HepG2 (cell line): ENCODE measurements around the gene CPLANE2. TPM values are rescaled to one million over a fixed set of nuclear protein-coding genes. Genes with fewer than 3 reads are reported as not detected.
A peak's percentile ranks its signal among the peaks of the same experiment; 100 is the strongest.

Source experiments
- DNMT3B ChIP-seq: conservative IDR thresholded peaks from 2 replicates; pipeline ENCODE4 v1.6.1; 2016; ENCODE audit warnings: missing biosample characterization, control low read depth
- ERF ChIP-seq: IDR thresholded peaks from 2 replicates; pipeline ENCODE4 v1.6.1; 2018; ENCODE audit warnings: missing biosample characterization, missing genetic modification reagents
- NBN ChIP-seq: fragments of 450-650 bp; conservative IDR thresholded peaks from 2 replicates; pipeline ENCODE4 v1.6.1; 2017
- POLR2A ChIP-seq, 2 experiments: IDR thresholded peaks; 2 replicates each; pipeline ENCODE4 v1.6.1; 2011; ENCODE audit warnings: low read depth in 2 of 2, low read length in 2 of 2, mild to moderate bottlenecking in 1 of 2, moderate library complexity in 1 of 2; ENCODE audit not compliant: insufficient read depth in 1 of 2
- RXRA ChIP-seq: sonication (generic); formaldehyde crosslinking; IDR thresholded peaks from 2 replicates; pipeline ENCODE4 v1.5.1; 2020; ENCODE audit warnings: missing genetic modification reagents
- SALL1 ChIP-seq: sonication (generic); formaldehyde crosslinking; IDR thresholded peaks from 2 replicates; pipeline ENCODE4 v1.8.0; 2022; ENCODE audit warnings: mild to moderate bottlenecking, missing genetic modification reagents
- SP5 ChIP-seq: IDR thresholded peaks from 2 replicates; pipeline ENCODE4 v1.6.1; 2016; ENCODE audit warnings: low read depth, borderline replicate concordance
- TBX2 ChIP-seq: sonication (generic); formaldehyde crosslinking; IDR thresholded peaks from 2 replicates; pipeline ENCODE4 v1.5.0; 2020; ENCODE audit warnings: missing genetic modification reagents, mild to moderate bottlenecking, borderline replicate concordance
- TFE3 ChIP-seq: IDR thresholded peaks from 2 replicates; pipeline ENCODE4 v1.6.1; 2016
- ZNF704 ChIP-seq: sonication (generic); formaldehyde crosslinking; IDR thresholded peaks from 2 replicates; pipeline ENCODE4 v1.8.1; 2023; ENCODE audit warnings: mild to moderate bottlenecking, inconsistent platforms, moderate library complexity, missing genetic modification reagents, borderline replicate concordance
- ZNF768 ChIP-seq: sonication (generic); formaldehyde crosslinking; IDR thresholded peaks from 2 replicates; pipeline ENCODE4 v1.4.0; 2020; ENCODE audit warnings: missing genetic modification reagents
- polyA plus RNA-seq, 8 experiments: library from polyadenylated mRNA; depleted of rRNA in 3 of 8; stranded (reverse) in 7 of 8; unstranded in 1 of 8; fragments of >200 nt; fragmentation: Illumina TruSeq in 4 of 8; extraction: Trizol in 4 of 8; gene quantifications; 2 replicates each; pipeline versions ENCODE4 v1.2.1 to v1.2.3, GENCODE V29; 2011 to 2016; ENCODE audit warnings: low read depth in 4 of 8, missing spikeins in 1 of 8, mixed read lengths in 1 of 8; ENCODE audit not compliant: insufficient read depth in 1 of 8
- total RNA-seq, 5 experiments: library from RNA; depleted of rRNA; stranded (reverse); fragments of >200 nt; fragmentation: Illumina TruSeq; extraction: Trizol; gene quantifications; 2 replicates each; pipeline ENCODE4 v1.2.3, GENCODE V29; 2016; ENCODE audit warnings: low read depth in 1 of 5
- TF ChIP-seq, protein P1 (sequence below): sonication (generic); formaldehyde crosslinking; IDR thresholded peaks from 2 replicates; pipeline ENCODE4 v1.4.0; 2020; ENCODE audit warnings: missing genetic modification reagents
- TF ChIP-seq, protein P2 (sequence below): sonication (generic); formaldehyde crosslinking; IDR thresholded peaks from 2 replicates; pipeline ENCODE4 v1.4.0; 2020; ENCODE audit warnings: missing genetic modification reagents, low read depth, mild to moderate bottlenecking, borderline replicate concordance
- TF ChIP-seq, protein P3 (sequence below): sonication (generic); formaldehyde crosslinking; IDR thresholded peaks from one replicate; pipeline ENCODE4 v1.5.1; 2020; ENCODE audit warnings: mild to moderate bottlenecking, missing genetic modification reagents; ENCODE audit errors: not compliant biosample characterization

The CPLANE2 gene
- total and polyA plus RNA-seq, 2 of the 13 experiments (the other 11 are each of a cell fraction or from before 2014, with no cell fraction given) = 0.29 to 1.6 TPM

- TF ChIP-seq, protein P1, sequence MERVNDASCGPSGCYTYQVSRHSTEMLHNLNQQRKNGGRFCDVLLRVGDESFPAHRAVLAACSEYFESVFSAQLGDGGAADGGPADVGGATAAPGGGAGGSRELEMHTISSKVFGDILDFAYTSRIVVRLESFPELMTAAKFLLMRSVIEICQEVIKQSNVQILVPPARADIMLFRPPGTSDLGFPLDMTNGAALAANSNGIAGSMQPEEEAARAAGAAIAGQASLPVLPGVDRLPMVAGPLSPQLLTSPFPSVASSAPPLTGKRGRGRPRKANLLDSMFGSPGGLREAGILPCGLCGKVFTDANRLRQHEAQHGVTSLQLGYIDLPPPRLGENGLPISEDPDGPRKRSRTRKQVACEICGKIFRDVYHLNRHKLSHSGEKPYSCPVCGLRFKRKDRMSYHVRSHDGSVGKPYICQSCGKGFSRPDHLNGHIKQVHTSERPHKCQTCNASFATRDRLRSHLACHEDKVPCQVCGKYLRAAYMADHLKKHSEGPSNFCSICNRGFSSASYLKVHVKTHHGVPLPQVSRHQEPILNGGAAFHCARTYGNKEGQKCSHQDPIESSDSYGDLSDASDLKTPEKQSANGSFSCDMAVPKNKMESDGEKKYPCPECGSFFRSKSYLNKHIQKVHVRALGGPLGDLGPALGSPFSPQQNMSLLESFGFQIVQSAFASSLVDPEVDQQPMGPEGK (CRISPR knock-in tag) = peak; percentile 6; the same call in 1 of the 2 replicates
- no peak for TF ChIP-seq ZNF704 (CRISPR knock-in tag)
- TF ChIP-seq DNMT3B (CRISPR knock-in tag) = no peak
- TF ChIP-seq SP5 (CRISPR knock-in tag) = 0 out of 2 replicates have a peak, but pooled peaks have one; percentile 39
- TF ChIP-seq NBN = no peak
- TF ChIP-seq RXRA (CRISPR knock-in tag) = peak; percentile 57
- TF ChIP-seq ZNF768 (CRISPR knock-in tag) = peak; percentile 14; the same call in 1 of the 2 replicates
- TF ChIP-seq ERF (CRISPR knock-in tag) = 0 out of 2 replicates have a peak, but pooled peaks have one; percentile 11
- TF ChIP-seq TBX2 (CRISPR knock-in tag) = 0 out of 2 replicates have a peak, but pooled peaks have one; percentile 5
- TF ChIP-seq TFE3 = no peak
- no peak for TF ChIP-seq POLR2A (IDR thresholded peaks at IDR 0.05; ENCODE audit: insufficient read depth in 1 of 2, low read depth in 2 of 2, low read length in 2 of 2)
- TF ChIP-seq, protein P2, sequence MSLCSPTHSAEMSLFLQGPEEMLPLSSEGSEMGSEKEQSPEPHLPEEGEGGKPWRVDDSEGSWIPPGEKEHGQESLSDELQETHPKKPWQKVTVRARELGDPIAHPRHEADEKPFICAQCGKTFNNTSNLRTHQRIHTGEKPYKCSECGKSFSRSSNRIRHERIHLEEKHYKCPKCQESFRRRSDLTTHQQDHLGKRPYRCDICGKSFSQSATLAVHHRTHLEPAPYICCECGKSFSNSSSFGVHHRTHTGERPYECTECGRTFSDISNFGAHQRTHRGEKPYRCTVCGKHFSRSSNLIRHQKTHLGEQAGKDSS (CRISPR knock-in tag) = no peak
- TF ChIP-seq SALL1 (CRISPR knock-in tag) = no peak; the same call in 1 of the 2 replicates
- TF ChIP-seq, protein P3, sequence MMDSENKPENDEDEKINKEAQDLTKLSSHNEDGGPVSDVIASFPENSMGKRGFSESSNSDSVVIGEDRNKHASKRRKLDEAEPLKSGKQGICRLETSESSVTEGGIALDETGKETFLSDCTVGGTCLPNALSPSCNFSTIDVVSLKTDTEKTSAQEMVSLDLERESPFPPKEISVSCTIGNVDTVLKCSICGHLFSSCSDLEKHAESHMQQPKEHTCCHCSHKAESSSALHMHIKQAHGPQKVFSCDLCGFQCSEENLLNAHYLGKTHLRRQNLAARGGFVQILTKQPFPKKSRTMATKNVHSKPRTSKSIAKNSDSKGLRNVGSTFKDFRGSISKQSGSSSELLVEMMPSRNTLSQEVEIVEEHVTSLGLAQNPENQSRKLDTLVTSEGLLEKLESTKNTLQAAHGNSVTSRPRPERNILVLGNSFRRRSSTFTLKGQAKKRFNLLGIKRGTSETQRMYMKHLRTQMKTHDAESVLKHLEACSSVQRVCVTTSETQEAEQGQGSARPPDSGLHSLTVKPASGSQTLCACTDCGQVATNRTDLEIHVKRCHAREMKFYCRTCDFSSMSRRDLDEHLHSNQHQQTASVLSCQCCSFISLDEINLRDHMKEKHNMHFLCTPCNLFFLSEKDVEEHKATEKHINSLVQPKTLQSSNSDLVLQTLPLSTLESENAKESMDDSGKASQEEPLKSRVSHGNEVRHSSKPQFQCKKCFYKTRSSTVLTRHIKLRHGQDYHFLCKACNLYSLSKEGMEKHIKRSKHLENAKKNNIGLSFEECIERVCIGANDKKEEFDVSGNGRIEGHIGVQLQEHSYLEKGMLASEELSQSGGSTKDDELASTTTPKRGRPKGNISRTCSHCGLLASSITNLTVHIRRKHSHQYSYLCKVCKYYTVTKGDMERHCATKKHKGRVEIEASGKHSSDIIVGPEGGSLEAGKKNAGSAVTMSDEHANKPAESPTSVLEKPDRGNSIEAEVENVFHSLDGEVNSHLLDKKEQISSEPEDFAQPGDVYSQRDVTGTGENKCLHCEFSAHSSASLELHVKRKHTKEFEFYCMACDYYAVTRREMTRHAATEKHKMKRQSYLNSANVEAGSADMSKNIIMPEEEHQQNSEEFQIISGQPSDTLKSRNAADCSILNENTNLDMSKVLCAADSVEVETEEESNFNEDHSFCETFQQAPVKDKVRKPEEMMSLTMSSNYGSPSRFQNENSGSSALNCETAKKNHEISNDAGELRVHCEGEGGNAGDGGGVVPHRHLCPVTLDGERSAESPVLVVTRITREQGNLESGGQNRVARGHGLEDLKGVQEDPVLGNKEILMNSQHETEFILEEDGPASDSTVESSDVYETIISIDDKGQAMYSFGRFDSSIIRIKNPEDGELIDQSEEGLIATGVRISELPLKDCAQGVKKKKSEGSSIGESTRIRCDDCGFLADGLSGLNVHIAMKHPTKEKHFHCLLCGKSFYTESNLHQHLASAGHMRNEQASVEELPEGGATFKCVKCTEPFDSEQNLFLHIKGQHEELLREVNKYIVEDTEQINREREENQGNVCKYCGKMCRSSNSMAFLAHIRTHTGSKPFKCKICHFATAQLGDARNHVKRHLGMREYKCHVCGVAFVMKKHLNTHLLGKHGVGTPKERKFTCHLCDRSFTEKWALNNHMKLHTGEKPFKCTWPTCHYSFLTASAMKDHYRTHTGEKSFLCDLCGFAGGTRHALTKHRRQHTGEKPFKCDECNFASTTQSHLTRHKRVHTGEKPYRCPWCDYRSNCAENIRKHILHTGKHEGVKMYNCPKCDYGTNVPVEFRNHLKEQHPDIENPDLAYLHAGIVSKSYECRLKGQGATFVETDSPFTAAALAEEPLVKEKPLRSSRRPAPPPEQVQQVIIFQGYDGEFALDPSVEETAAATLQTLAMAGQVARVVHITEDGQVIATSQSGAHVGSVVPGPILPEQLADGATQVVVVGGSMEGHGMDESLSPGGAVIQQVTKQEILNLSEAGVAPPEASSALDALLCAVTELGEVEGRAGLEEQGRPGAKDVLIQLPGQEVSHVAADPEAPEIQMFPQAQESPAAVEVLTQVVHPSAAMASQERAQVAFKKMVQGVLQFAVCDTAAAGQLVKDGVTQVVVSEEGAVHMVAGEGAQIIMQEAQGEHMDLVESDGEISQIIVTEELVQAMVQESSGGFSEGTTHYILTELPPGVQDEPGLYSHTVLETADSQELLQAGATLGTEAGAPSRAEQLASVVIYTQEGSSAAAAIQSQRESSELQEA (CRISPR knock-in tag) = no peak
Observed at GRCh38 chr1:16205891-16206546, 31.0 kb downstream of the CPLANE2 start (continued).
